ENCODE data around the gene BBS12. TPM values are rescaled to one million over a fixed set of nuclear protein-coding genes. Genes with fewer than 3 reads are reported as not detected.

Gene BBS12
- total and polyA plus RNA-seq, 9 of the 15 experiments (the other 6 are each of a cell fraction or from before 2014, with no cell fraction given), result 2.7 to 6.5 (median 3.3) TPM

DNA sequence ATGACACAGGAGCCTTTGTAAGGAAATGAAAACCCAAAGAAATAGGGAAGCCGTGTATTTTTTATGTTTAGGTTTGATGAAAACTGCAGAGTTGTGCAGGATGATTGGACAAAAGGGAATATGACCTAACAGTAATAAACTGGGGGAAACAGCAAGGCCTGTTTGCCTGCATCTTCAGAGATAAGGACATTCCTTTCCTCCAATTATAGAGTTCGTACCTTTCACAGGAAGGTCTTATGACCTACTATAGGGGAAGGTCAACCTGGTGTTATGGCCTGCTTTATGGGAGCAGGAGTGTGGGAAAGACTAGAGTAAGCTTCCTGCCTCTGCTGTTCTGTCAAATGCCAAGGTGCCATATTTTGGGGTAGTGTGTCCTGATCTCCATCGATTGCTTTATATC, 42.5 kb downstream of the BBS12 start (continued):
- TF ChIP-seq HMGN3 (IDR thresholded peaks at IDR 0.05; ENCODE audit: borderline replicate concordance, extremely low read depth, insufficient read length, low read depth, low read length), result no peak
- no peak for TF ChIP-seq ZBTB11 (CRISPR knock-in tag; IDR thresholded peaks at IDR 0.05)
- TF ChIP-seq ZNF175 (CRISPR knock-in tag; IDR thresholded peaks at IDR 0.05; ENCODE audit: low read depth), result no peak
- TF ChIP-seq PCBP2 (IDR thresholded peaks at IDR 0.05; ENCODE audit: low read depth, low read length, poor library complexity, severe bottlenecking), result no peak
- TF ChIP-seq ZNF354B (CRISPR knock-in tag; IDR thresholded peaks at IDR 0.05), result no peak
- TF ChIP-seq ZNF583 (CRISPR knock-in tag; IDR thresholded peaks at IDR 0.05), result no peak
- no peak for TF ChIP-seq E2F4 (CRISPR knock-in tag; IDR thresholded peaks at IDR 0.05; ENCODE audit: low read depth)
- TF ChIP-seq ZNF311 (CRISPR knock-in tag; IDR thresholded peaks at IDR 0.05), result no peak
- TF ChIP-seq NONO (IDR thresholded peaks at IDR 0.05; ENCODE audit: low read depth in 2 of 2, low read length in 1 of 2), result no peak
- no peak for TF ChIP-seq ZNF699 (CRISPR knock-in tag; IDR thresholded peaks at IDR 0.05; ENCODE audit: insufficient replicate concordance)
- TF ChIP-seq, protein P1, sequence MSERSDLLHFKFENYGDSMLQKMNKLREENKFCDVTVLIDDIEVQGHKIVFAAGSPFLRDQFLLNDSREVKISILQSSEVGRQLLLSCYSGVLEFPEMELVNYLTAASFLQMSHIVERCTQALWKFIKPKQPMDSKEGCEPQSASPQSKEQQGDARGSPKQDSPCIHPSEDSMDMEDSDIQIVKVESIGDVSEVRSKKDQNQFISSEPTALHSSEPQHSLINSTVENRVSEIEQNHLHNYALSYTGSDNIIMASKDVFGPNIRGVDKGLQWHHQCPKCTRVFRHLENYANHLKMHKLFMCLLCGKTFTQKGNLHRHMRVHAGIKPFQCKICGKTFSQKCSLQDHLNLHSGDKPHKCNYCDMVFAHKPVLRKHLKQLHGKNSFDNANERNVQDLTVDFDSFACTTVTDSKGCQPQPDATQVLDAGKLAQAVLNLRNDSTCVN (CRISPR knock-in tag; IDR thresholded peaks at IDR 0.05), result no peak
- TF ChIP-seq, protein P2, sequence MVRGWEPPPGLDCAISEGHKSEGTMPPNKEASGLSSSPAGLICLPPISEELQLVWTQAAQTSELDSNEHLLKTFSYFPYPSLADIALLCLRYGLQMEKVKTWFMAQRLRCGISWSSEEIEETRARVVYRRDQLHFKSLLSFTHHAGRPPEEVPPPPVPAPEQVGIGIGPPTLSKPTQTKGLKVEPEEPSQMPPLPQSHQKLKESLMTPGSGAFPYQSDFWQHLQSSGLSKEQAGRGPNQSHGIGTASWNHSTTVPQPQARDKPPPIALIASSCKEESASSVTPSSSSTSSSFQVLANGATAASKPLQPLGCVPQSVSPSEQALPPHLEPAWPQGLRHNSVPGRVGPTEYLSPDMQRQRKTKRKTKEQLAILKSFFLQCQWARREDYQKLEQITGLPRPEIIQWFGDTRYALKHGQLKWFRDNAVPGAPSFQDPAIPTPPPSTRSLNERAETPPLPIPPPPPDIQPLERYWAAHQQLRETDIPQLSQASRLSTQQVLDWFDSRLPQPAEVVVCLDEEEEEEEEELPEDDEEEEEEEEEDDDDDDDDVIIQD (CRISPR knock-in tag; IDR thresholded peaks at IDR 0.05), result no peak
- TF ChIP-seq ZNF212 (CRISPR knock-in tag; IDR thresholded peaks at IDR 0.05), result no peak
- no peak for TF ChIP-seq NFATC3 (IDR thresholded peaks at IDR 0.05)
- TF ChIP-seq ZNF644 (tag; IDR thresholded peaks at IDR 0.05; ENCODE audit: low read depth), result no peak
- peak; percentile 60; the same call in 1 of the 2 replicates for TF ChIP-seq DPF2 (IDR thresholded peaks at IDR 0.05)
- no peak for TF ChIP-seq TAF1 (IDR thresholded peaks at IDR 0.05; ENCODE audit: control insufficient read depth, extremely low read depth, insufficient read depth, low read length, severe bottlenecking)
- TF ChIP-seq GATA2 (CRISPR knock-in tag; IDR thresholded peaks at IDR 0.05), result peak; percentile 49; the same call in 1 of the 2 replicates
- no peak for TF ChIP-seq LCOR (CRISPR knock-in tag; IDR thresholded peaks at IDR 0.05)

Measured in K562 (cell line).